ENCODE results near the gene YAF2. TPM values are rescaled to one million over a fixed set of nuclear protein-coding genes. Genes with fewer than 3 reads are reported as not detected.

YAF2 gene
- 43.6 TPM for total RNA-seq

GRCh38 chr12:42238240-42239140 lies at the start of gene YAF2:
YAF2 (minus strand) TSS chr12:42238248; CDS start chr12:42238180, 68 bp downstream.
- peak; percentile 91 to 96 for DNase-seq (ENCODE audit: low spot score in 2 of 2)
- no peak for FAIRE-seq

- FAIRE-seq (no peak), DNase-seq (ENCODE audit: low spot score in 2 of 2) (no peak)
Observed at GRCh38 chr12:42286741-42287140, 48.7 kb upstream of the YAF2 start.

GRCh38 chr12:42285431-42285830 lies 47.4 kb upstream of the YAF2 start:
- no peak for DNase-seq (ENCODE audit: low spot score in 2 of 2)
- no peak for FAIRE-seq

GRCh38 chr12:42284876-42285275 lies 46.8 kb upstream of the YAF2 start:
- FAIRE-seq, result no peak

GRCh38 chr12:42284157-42284556 lies 46.1 kb upstream of the YAF2 start:
- no peak for DNase-seq (ENCODE audit: low spot score in 2 of 2)
- FAIRE-seq, result no peak

More at GRCh38 chr12:42284876-42285275, 46.8 kb upstream of the YAF2 start:
- DNase-seq (ENCODE audit: low spot score in 2 of 2), result peak in 1 of 2 donors; percentile 26

GRCh38 chr12:42283739-42284138 lies 45.7 kb upstream of the YAF2 start:
- DNase-seq (ENCODE audit: low spot score in 2 of 2), result no peak
- no peak for FAIRE-seq

- no peak for DNase-seq (ENCODE audit: low spot score in 2 of 2)
- no peak for FAIRE-seq
Observed at GRCh38 chr12:42282294-42282693, 44.2 kb upstream of the YAF2 start.

GRCh38 chr12:42281844-42282243 lies 43.8 kb upstream of the YAF2 start:
- DNase-seq (ENCODE audit: low spot score in 2 of 2) (no peak), FAIRE-seq (no peak)

- DNase-seq (ENCODE audit: low spot score in 2 of 2), result no peak
- FAIRE-seq, result no peak
Observed at GRCh38 chr12:42281278-42281677, 43.2 kb upstream of the YAF2 start.

GRCh38 chr12:42278128-42278510 lies 40.1 kb upstream of the YAF2 start:
- no peak for FAIRE-seq
- no peak for DNase-seq (ENCODE audit: low spot score in 2 of 2)

- DNase-seq (ENCODE audit: low spot score in 2 of 2) (no peak), FAIRE-seq (no peak)
Observed at GRCh38 chr12:42277396-42278127, 39.5 kb upstream of the YAF2 start.

- FAIRE-seq, result no peak
- no peak for DNase-seq (ENCODE audit: low spot score in 2 of 2)
Observed at GRCh38 chr12:42275499-42275898, 37.5 kb upstream of the YAF2 start.

GRCh38 chr12:42273706-42274105 lies 35.7 kb upstream of the YAF2 start:
- FAIRE-seq (no peak), DNase-seq (ENCODE audit: low spot score in 2 of 2) (no peak)

GRCh38 chr12:42270596-42270995 lies 32.5 kb upstream of the YAF2 start:
- no peak for FAIRE-seq

GRCh38 chr12:42267413-42268190 lies 29.6 kb upstream of the YAF2 start:
- FAIRE-seq (no peak), DNase-seq (ENCODE audit: low spot score in 2 of 2) (no peak)

More at GRCh38 chr12:42270596-42270995, 32.5 kb upstream of the YAF2 start:
- no peak for DNase-seq (ENCODE audit: low spot score in 2 of 2)

GRCh38 chr12:42266579-42267230 lies 28.7 kb upstream of the YAF2 start:
- DNase-seq (ENCODE audit: low spot score in 2 of 2) (no peak), FAIRE-seq (no peak)

- DNase-seq (ENCODE audit: low spot score in 2 of 2) (no peak), FAIRE-seq (no peak)
Observed at GRCh38 chr12:42262271-42262670, 24.2 kb upstream of the YAF2 start.

- no peak for DNase-seq (ENCODE audit: low spot score in 2 of 2)
- no peak for FAIRE-seq
Observed at GRCh38 chr12:42261708-42262107, 23.7 kb upstream of the YAF2 start.

- DNase-seq (ENCODE audit: low spot score in 2 of 2), result no peak
- FAIRE-seq, result no peak
Observed at GRCh38 chr12:42260518-42260917, 22.5 kb upstream of the YAF2 start.

GRCh38 chr12:42259699-42260098 lies 21.7 kb upstream of the YAF2 start:
- DNase-seq (ENCODE audit: low spot score in 2 of 2) (no peak), FAIRE-seq (no peak)
